ENCODE results near the gene KLHL1.

GRCh38 chr13:69737129-69737935 lies 370.9 kb downstream of the KLHL1 start:
- TF ChIP-seq, protein P1, sequence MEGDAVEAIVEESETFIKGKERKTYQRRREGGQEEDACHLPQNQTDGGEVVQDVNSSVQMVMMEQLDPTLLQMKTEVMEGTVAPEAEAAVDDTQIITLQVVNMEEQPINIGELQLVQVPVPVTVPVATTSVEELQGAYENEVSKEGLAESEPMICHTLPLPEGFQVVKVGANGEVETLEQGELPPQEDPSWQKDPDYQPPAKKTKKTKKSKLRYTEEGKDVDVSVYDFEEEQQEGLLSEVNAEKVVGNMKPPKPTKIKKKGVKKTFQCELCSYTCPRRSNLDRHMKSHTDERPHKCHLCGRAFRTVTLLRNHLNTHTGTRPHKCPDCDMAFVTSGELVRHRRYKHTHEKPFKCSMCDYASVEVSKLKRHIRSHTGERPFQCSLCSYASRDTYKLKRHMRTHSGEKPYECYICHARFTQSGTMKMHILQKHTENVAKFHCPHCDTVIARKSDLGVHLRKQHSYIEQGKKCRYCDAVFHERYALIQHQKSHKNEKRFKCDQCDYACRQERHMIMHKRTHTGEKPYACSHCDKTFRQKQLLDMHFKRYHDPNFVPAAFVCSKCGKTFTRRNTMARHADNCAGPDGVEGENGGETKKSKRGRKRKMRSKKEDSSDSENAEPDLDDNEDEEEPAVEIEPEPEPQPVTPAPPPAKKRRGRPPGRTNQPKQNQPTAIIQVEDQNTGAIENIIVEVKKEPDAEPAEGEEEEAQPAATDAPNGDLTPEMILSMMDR (IDR thresholded peaks at IDR 0.05), result no peak
- TF ChIP-seq GATA2 (CRISPR knock-in tag; IDR thresholded peaks at IDR 0.05) (no peak), NFIC (IDR thresholded peaks at IDR 0.05; ENCODE audit: borderline replicate concordance) (no peak), CHD2 (IDR thresholded peaks at IDR 0.05; ENCODE audit: low read length, partially characterized antibody) (no peak), SMC3 (IDR thresholded peaks at IDR 0.05; ENCODE audit: low read depth, low read length) (no peak), EZH2phosphoT487 (IDR thresholded peaks at IDR 0.05; ENCODE audit: borderline replicate concordance, low read depth) (no peak), TAF1 (IDR thresholded peaks at IDR 0.05; ENCODE audit: borderline replicate concordance, low read depth, low read length) (no peak), REST (IDR thresholded peaks at IDR 0.05; ENCODE audit: low read depth, low read length) (no peak), MXI1 (IDR thresholded peaks at IDR 0.05; ENCODE audit: low read depth, low read length) (no peak), SIN3A (IDR thresholded peaks at IDR 0.05; ENCODE audit: borderline replicate concordance, low read depth, low read length) (no peak), EP300 (IDR thresholded peaks at IDR 0.05; ENCODE audit: borderline replicate concordance in 1 of 2, low read depth in 1 of 2, low read length in 1 of 2) (no peak), POLR2AphosphoS5 (IDR thresholded peaks at IDR 0.05; ENCODE audit: low read depth, low read length) (no peak), JUND (IDR thresholded peaks at IDR 0.05) (no peak)
- TF ChIP-seq, protein P2, sequence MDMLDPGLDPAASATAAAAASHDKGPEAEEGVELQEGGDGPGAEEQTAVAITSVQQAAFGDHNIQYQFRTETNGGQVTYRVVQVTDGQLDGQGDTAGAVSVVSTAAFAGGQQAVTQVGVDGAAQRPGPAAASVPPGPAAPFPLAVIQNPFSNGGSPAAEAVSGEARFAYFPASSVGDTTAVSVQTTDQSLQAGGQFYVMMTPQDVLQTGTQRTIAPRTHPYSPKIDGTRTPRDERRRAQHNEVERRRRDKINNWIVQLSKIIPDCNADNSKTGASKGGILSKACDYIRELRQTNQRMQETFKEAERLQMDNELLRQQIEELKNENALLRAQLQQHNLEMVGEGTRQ (IDR thresholded peaks at IDR 0.05; ENCODE audit: borderline replicate concordance, low read depth, low read length), result no peak
